Astrocyte of the spinal cord (primary cell): ENCODE measurements around the gene RNF13.
"Not testable (repeated sequence)": the region's sequence is repeated elsewhere in the genome, so short reads cannot be mapped to it uniquely, and the experiment has no call there.

Experiments
- DNase-seq: peaks from one replicate; pipeline ENCODE4 v3.0.0; 2011; ENCODE audit warnings: low read depth, low spot score
- H3K4me3 ChIP-seq: 2 replicates; pipeline ENCODE4 v1.5.1; 2011; ENCODE audit warnings: low read depth, mild to moderate bottlenecking, low read length, moderate library complexity
- CTCF ChIP-seq: IDR thresholded peaks from 2 replicates; pipeline ENCODE4 v1.5.1; 2012; ENCODE audit warnings: low read depth, mild to moderate bottlenecking, low read length, inconsistent platforms
- in situ Hi-C: cut with HindIII; loops from 2 replicates; pipeline ENCODE4 v1.10.0; 2017; ENCODE audit warnings: low sequenced_read_pairs

The RNF13 gene

GRCh38 chr3:149977386-149977785 lies 164.4 kb downstream of the RNF13 start:
- H3K4me3 ChIP-seq = no peak overlapping the region
- TF ChIP-seq CTCF = no peak
- in situ Hi-C loops = no loop called here
- DNase-seq = peak; percentile 33

GRCh38 chr3:149981979-149982378 lies 169.0 kb downstream of the RNF13 start:
- DNase-seq, H3K4me3 ChIP-seq, in situ Hi-C loops: not testable (repeated sequence)

GRCh38 chr3:149983053-149983452 lies 170.0 kb downstream of the RNF13 start:
- in situ Hi-C loops, DNase-seq, H3K4me3 ChIP-seq: not testable (repeated sequence)

GRCh38 chr3:149983628-149984027 lies 170.6 kb downstream of the RNF13 start:
- no peak overlapping the region for H3K4me3 ChIP-seq
- in situ Hi-C loops = no loop called here
- DNase-seq = no peak
- TF ChIP-seq CTCF = no peak

- no peak overlapping the region for H3K4me3 ChIP-seq
- in situ Hi-C loops = no loop called here
- no peak for TF ChIP-seq CTCF
- DNase-seq = no peak
Measured at GRCh38 chr3:149989307-149989706, 176.3 kb downstream of the RNF13 start.

- no peak for DNase-seq
- in situ Hi-C loops = no loop called here
- no peak overlapping the region for H3K4me3 ChIP-seq
- no peak for TF ChIP-seq CTCF
Measured at GRCh38 chr3:149990423-149990948, 177.5 kb downstream of the RNF13 start.

GRCh38 chr3:149992416-149993058 lies 179.5 kb downstream of the RNF13 start:
- no peak for DNase-seq
- TF ChIP-seq CTCF = no peak
- no peak overlapping the region for H3K4me3 ChIP-seq
- in situ Hi-C loops = no loop called here

GRCh38 chr3:149998946-149999345 lies 185.9 kb downstream of the RNF13 start:
- no peak overlapping the region for H3K4me3 ChIP-seq
- TF ChIP-seq CTCF = no peak
- DNase-seq = no peak
- in situ Hi-C loops = no loop called here
